HL-60/S4 treated with phorbol 12-myristate 13-acetate at 8.2 ng/mL for 4 days and 3 days (cell line): ENCODE results near the gene CEBPZOS.

ENCODE experiments used
- in situ Hi-C: fragments of 300-500 bp; cut with MboI; formaldehyde crosslinking; loops from 2 replicates; pipeline ENCODE4 v1.15.0; 2022; ENCODE audit warnings: low sequenced_read_pairs

Gene CEBPZOS

GRCh38 chr2:37231241-37232130 lies 35.2 kb downstream of the CEBPZOS start, which contains the start of the genes CEBPZ and NDUFAF7:
Gene CEBPZ (minus strand): TSS chr2:37231596. CDS start chr2:37231567, 29 bp downstream.
Gene NDUFAF7 (plus strand): TSS chr2:37231658. CDS start chr2:37231706, 48 bp downstream.
- in situ Hi-C loops = no loop called here

GRCh38 chr2:37232131-37232933 lies 36.0 kb downstream of the CEBPZOS start:
- in situ Hi-C loops = no loop called here

- in situ Hi-C loops = no loop called here
Observed at GRCh38 chr2:37243435-37243834, 47.1 kb downstream of the CEBPZOS start.

GRCh38 chr2:37244017-37244416 lies 47.7 kb downstream of the CEBPZOS start:
- in situ Hi-C loops = no loop called here

GRCh38 chr2:37244755-37245154 lies 48.5 kb downstream of the CEBPZOS start:
- in situ Hi-C loops = no loop called here

GRCh38 chr2:37246205-37246604 lies 49.9 kb downstream of the CEBPZOS start:
- in situ Hi-C loops = no loop called here

GRCh38 chr2:37250869-37251740 lies 54.8 kb downstream of the CEBPZOS start:
- in situ Hi-C loops = no loop called here
